GM21619 (cell line): Measurements from ENCODE around the gene SLC12A5.
A peak's percentile ranks its signal among the peaks of the same experiment; 100 is the strongest.
"Not testable (repeated sequence)": the region's sequence is repeated elsewhere in the genome, so short reads cannot be mapped to it uniquely, and the experiment has no call there.

Source experiments
- ATAC-seq: cut with Tn5 transposase; IDR thresholded peaks from one replicate; pipeline ENCODE4 v1.9.1; 2021; ENCODE audit not compliant: unreplicated experiment

Gene SLC12A5

GRCh38 chr20:46028772-46029371 lies at the start of gene SLC12A5:
Gene SLC12A5, plus strand, starts transcription at chr20:46029215. Its CDS starts 130 bp downstream, at chr20:46029345.
- no peak for ATAC-seq

GRCh38 chr20:45981261-45981660 lies 47.8 kb upstream of the SLC12A5 start:
- ATAC-seq = no peak

- ATAC-seq = no peak
These were observed 45.7 kb upstream of the SLC12A5 start for GRCh38 chr20:45983279-45983743.

- ATAC-seq = no peak
These were observed 43.4 kb upstream of the SLC12A5 start for GRCh38 chr20:45985573-45985972.

GRCh38 chr20:45987108-45987780 lies 41.8 kb upstream of the SLC12A5 start:
- peak; percentile 62 for ATAC-seq

GRCh38 chr20:45988830-45989229 lies 40.2 kb upstream of the SLC12A5 start:
- not testable (repeated sequence) for ATAC-seq

GRCh38 chr20:45991616-45992015 lies 37.4 kb upstream of the SLC12A5 start:
- ATAC-seq = no peak

GRCh38 chr20:45993197-45993951 lies 35.6 kb upstream of the SLC12A5 start:
- ATAC-seq = no peak

GRCh38 chr20:45994761-45995493 lies 34.1 kb upstream of the SLC12A5 start:
- no peak for ATAC-seq

GRCh38 chr20:45995495-45996097 lies 33.4 kb upstream of the SLC12A5 start:
- ATAC-seq = not testable (repeated sequence)

- no peak for ATAC-seq
These were observed 31.8 kb upstream of the SLC12A5 start for GRCh38 chr20:45997187-45997586.

- ATAC-seq = no peak
These were observed 30.7 kb upstream of the SLC12A5 start for GRCh38 chr20:45998337-45998736.

GRCh38 chr20:45998761-45999160 lies 30.3 kb upstream of the SLC12A5 start:
- ATAC-seq = no peak

- ATAC-seq = no peak
These were observed 29.3 kb upstream of the SLC12A5 start for GRCh38 chr20:45999557-46000261.

GRCh38 chr20:46000262-46000996 lies 28.6 kb upstream of the SLC12A5 start:
- ATAC-seq = no peak

- no peak for ATAC-seq
These were observed 27.5 kb upstream of the SLC12A5 start for GRCh38 chr20:46001498-46001897.

- ATAC-seq = no peak
These were observed 27.0 kb upstream of the SLC12A5 start for GRCh38 chr20:46002008-46002407.

GRCh38 chr20:46004187-46004586 lies 24.8 kb upstream of the SLC12A5 start:
- no peak for ATAC-seq

GRCh38 chr20:46004889-46005473 lies 24.0 kb upstream of the SLC12A5 start:
- ATAC-seq = no peak
